ENCODE results near the gene RRP7A.
"Not testable (repeated sequence)": the region's sequence is repeated elsewhere in the genome, so short reads cannot be mapped to it uniquely, and the experiment has no call there.

The RRP7A gene

GRCh38 chr22:42535082-42535731, 15.6 kb upstream of the RRP7A start:
- not testable (repeated sequence) for DNase-seq

DNA sequence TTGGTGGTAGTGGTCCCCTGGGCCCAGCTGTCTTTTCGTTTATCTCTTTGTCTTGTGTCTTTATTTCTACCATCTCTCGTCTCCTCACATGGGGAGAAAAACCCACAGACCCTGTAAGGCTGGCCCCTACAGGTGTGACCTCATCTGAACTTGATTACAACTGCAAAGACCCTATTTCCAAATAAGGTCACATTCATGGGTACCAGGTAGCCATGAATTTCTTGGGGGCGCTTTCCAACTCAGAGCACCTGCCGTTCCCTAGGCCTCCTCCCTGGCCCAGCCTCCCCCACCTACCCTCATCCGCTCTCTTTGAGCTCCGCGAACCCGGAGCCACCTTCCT, 14.0 kb upstream of the RRP7A start:
- no peak for DNase-seq

DNA sequence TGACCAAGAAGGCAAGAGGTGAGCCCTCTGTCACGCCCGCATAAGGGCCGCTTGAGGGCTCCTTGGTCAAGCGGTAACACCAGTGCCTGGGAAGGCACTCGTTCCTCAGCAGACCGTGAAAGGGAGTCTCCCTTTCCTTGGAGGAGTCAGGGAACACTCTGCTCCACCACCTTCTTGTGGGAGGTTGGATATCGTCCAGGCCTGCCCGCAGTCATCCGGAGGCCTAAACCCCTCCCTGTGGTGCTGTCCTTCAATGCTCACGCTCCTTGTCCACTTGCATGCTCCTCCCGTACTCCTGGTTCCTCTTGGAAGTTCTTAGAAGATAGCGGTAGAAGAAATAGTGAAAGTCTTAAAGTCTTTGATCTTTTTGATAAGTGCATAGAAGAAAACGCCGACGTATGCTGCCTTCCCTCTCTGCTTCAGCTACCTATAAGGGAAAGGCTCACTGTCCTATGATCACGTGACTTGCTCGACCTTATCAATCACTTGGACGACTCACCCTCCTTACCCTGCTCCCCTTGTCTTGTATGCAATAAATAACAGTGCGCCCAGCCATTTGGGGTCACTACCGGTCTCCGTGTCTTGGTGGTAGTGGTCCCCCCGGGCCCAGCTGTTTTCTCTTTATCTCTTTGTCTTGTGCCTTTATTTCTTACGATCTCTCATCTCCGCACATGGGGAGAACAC, 11.9 kb upstream of the RRP7A start:
- DNase-seq = peak; percentile 91

GRCh38 chr22:42529435-42529834, 9.8 kb upstream of the RRP7A start:
- not testable (repeated sequence) for DNase-seq

- DNase-seq = no peak
These were observed 9.2 kb upstream of the RRP7A start for GRCh38 chr22:42528591-42529307.

DNA sequence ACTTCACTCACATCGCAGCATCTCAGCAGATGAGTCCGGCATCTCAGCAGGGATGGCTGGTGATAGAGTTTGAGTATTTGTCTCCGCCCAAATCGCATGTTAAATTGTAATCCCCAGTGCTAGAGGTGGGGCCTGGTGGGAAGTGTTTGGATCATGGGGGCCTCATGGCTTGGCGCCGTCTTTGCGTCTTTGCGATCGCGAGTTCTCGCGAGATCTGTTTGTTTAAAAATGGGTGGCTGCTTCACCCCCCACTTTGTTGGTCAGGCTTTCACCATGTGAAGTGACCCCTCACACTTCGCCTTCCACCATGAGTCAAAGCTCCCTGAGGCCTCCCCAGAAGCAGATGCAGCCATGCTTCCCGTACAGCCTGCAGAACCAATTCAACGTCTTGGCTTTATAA, 3.0 kb upstream of the RRP7A start:
- no peak for DNase-seq

GRCh38 chr22:42521228-42521546, 1.6 kb upstream of the RRP7A start:
- DNase-seq = no peak

- DNase-seq = not testable (repeated sequence)
These were observed 715 bp downstream of the RRP7A start for GRCh38 chr22:42518638-42519524.

- not testable (repeated sequence) for DNase-seq
These were observed 2.5 kb downstream of the RRP7A start for GRCh38 chr22:42517103-42517502.

DNA sequence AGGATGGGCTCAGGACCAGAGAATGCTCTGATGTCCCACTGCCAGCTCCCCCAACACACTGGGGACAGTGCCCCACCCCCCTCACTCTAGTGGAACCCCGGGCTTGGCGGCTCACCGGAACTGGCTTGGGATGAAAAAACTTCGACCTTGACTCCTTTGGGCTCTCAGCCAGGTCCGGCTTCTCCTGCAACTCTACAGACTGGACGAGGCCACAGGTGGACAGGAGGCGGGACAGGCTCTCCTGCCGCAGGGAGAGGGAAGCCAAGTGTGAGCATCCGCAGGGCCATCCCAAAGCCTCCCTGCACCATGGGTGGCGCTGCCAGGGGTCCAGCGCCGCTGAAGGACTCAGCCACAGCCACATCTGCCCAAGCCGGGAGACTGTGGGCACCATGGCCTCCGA, 3.7 kb downstream of the RRP7A start:
- DNase-seq = no peak

DNA sequence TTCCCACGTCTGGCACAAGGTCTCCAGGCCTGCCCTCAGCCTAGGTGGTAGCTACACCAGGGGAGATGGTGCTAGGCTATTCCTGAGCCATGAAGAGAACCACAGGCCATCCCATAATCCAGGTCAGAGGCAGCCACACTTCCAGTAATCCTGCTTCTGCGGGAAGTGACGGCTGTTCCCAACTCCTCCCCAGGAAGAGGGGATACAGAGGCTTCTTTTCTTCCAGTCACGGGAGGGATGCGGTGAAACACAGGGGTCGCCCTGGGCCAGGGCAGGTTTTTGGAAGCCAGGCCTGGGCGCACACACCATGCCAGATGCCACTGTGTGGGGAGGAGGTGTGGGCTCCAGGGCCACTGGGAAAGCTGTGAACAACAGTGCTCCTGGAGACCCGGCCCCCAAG, 4.3 kb downstream of the RRP7A start:
- not testable (repeated sequence) for DNase-seq

DNA sequence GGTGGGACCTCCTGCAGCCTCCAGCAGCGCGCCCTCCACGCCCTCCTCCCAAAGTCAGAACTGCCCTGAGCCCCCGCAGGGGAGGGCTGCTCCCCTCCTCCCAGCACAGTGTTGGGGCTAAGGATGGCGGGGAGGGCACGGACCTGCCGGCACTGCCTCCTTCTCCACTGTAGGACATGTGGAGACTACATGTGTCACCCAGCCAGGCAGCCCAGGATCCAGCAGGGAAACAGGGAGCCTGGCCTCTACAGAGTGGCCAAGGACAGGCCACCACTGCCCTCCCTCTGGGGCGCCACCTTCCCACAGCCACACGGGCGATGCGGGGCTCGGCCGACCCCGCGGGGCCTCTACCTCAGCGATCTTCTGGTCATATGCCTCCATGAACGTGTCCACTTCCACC, 5.3 kb downstream of the RRP7A start:
- DNase-seq = not testable (repeated sequence)

DNA sequence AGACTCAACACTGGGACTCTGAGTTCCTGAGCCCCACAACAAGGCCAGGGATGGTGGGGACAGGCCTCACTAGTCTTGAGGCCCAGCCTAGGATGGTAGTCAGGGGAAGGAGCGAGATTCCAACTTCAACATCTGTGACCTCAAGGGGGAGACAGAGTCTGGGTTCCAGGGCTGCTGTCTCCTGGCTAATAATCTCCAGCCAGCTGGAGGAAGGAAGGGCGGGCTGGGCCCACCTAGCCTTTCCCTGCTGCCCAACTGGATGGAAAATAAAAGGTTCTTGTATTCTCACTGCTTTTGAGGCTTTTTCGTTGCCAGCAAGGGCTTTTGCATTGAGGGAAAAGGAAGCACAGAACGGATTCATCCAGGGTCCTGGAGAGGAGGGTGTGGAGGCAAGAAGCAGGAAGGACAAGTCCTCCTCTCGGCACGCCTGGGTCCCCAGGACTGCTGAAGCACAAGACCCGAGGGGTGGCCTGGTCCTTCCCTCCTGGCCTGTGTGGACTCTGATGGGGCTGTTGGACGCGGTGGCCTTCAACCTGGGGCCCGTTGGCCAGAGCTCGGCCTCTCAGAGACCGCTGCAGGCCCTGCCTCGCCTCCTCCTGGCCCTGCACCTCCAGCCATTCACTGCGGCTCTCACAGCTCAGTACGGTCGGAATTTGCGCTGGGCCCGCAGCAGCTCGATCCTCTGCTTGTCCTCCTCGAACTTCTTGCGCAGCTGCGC, 7.2 kb downstream of the RRP7A start:
- DNase-seq = peak; percentile 38

DNA sequence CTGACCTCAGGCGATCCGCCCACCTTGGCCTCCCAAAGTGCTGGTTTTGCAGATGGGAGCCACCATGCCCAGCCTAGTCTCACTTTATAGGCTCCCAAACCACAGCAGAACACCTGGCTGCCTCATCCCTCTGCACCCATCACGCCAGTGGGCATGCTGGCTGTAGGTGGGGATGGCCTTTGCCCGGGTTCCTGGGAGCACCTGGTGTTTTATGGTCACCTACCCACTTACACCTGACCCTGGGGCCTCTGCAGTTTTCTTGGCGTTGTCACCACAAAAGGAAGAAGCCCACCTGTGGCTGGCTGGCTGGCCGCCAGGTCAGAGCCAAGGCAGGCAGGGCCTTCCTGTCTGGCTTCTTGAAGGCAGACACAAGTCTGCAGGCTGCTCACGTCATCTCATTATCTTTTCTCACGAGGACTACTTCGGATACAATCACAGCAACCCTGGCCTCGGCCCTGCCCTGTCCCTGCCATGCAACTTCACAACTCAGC, 8.2 kb downstream of the RRP7A start:
- no peak for DNase-seq

GRCh38 chr22:42509548-42509947, 10.0 kb downstream of the RRP7A start:
- DNase-seq = no peak

DNA sequence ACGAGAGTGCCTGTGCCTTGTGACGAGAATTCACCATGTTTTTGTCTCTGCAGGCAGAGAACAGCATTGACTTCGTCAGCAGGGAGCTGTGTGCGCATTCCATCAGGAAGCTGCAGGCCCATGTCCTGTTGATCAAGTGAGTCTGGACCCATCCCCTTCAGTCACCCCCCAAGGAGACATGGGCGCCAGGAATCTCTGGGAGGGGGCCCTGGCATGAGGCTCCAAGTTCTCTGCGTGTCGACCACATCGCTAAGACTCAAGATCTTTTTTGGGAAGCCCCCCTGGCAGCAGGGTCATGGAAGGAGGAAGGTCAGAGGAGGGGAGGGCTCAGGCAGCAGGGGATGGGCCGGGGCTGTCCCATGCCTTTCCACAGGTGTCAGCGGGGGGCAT, 10.6 kb downstream of the RRP7A start:
- DNase-seq = not testable (repeated sequence)

DNA sequence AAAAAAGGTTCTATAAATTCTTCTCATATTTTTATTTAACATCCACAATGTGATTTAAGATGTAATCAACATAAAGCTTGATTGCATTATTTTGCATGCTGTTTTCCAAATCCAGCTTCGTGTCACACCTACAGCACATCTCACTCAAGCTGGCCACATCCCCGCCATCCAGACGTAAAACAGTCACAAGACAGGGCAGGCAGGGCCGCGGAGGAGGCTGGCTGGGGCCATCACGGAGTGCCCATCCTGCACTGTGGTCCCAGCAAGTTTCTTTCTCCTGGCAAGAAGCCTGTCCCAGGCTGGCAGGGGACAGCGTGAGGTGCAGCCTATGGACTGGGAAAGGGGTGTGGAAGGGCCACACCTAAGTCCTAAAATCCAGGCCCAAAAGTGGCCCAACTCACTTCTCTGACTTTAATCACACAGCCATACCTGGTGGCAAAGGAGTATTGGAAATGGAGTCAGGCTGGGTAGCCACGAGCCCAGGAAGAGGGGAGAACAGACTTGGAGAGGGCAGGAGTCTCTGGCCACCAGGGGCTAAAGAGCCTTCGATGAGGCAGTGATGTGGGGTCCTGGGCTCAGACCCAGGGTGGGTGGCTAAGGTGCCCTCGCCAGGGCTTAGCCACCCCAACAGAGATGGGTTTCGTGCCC, 11.1 kb downstream of the RRP7A start:
- not testable (repeated sequence) for DNase-seq

DNA sequence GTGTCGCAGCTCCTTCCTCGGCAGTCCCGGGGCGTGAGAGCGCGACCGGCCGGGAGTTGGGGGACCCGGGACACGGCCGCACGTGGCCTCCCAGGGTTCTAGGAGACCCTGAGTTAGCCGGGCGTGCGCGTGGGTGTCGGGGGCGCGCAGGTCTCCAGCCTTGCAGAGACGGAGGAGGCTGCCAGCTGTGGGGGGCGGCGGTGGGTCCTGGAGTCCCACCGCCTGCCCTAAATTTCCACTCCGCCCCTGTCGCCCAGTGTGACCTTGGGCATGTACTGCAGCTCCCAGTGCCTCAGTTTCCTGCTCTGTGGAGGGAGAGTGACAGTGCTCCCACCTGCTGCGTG, 18.8 kb downstream of the RRP7A start:
- no peak for DNase-seq

DNA sequence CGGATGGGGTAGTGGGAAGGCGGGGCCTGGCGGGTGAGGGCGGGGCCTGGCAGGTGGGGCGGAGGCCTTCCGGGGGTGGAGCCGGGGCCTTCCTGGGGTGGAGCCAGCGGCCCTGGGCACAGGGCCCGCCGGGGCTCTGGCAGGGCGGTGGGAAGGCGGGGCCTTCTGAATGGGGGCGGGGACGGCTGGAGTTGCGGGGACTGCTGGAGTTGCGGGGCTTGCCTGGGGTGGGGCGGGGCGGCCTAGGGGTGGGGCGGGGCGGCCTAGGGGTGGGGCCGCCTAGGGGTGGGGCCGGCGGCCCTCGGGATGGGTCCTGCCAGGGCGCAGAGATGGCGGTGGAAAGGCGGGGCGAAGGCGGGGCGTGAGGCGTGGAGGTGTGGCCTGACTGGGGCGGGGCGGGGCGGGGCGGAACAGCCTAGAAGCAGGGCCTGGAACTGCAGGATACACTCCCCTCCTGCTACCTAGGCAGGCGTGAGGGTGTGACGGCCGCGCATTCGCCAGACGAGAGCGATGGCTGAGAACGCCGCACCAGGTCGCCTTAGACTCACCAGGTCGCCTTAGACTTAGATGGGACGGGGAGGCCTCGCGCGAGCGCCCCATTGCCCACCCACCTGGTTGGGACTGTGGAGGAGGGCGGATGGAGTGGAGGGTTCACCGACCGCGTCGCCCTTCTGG, 19.3 kb downstream of the RRP7A start:
- DNase-seq = peak; percentile 37

GRCh38 chr22:42499773-42500160, 19.8 kb downstream of the RRP7A start:
- not testable (repeated sequence) for DNase-seq

- not testable (repeated sequence) for DNase-seq
These were observed 24.0 kb downstream of the RRP7A start for GRCh38 chr22:42495533-42496141.

All from kidney glomerular epithelial cell (primary cell).